ENCODE results near the gene MAP3K2.

MAP3K2 gene

GRCh38 chr2:127361929-127362885, 25.6 kb downstream of the MAP3K2 start:
- Histone ChIP-seq H3K9me3 (ENCODE audit: control insufficient read depth, insufficient read depth, low read length) (no peaks in the 10 kb centered on the region), H3K36me3 (ENCODE audit: control insufficient read depth, low read length) (no peaks in the 10 kb centered on the region), H3K9me2 (replicated peaks; ENCODE audit: control insufficient read depth, low read length) (no peaks in the 10 kb centered on the region), H3K4me1 (ENCODE audit: control insufficient read depth, low read length) (no peaks in the 10 kb centered on the region), H3K27me3 (ENCODE audit: control insufficient read depth, low read length) (no peaks in the 10 kb centered on the region), H3K79me2 (ENCODE audit: control insufficient read depth, low read length) (peaks cover 95% of the 10 kb centered on the region), H3F3A (ENCODE audit: control insufficient read depth, insufficient read depth) (no peaks in the 10 kb centered on the region), H3K27ac (ENCODE audit: low read depth, low read length) (no peak overlapping the region), H3K4me3 (ENCODE audit: low read length) (no peak overlapping the region), H4K20me1 (ENCODE audit: control insufficient read depth, insufficient read depth, low read depth, low read length) (peaks cover 26% of the 10 kb centered on the region), H3K4me2 (ENCODE audit: low read length) (no peak overlapping the region)
- TF ChIP-seq EZH2phosphoT487 (IDR thresholded peaks at IDR 0.05; ENCODE audit: borderline replicate concordance, low read length), result no peak
- TF ChIP-seq CTCF (IDR thresholded peaks at IDR 0.05; ENCODE audit: low read depth, low read length, poor library complexity, severe bottlenecking), result no peak

GRCh38 chr2:127360242-127360641, 27.5 kb downstream of the MAP3K2 start:
- H3K36me3 ChIP-seq (ENCODE audit: control insufficient read depth, low read length), result no peaks in the 10 kb centered on the region; the same call in 1 of the 2 replicates
- H3K27ac ChIP-seq (ENCODE audit: low read depth, low read length), result no peak overlapping the region
- H3K27me3 ChIP-seq (ENCODE audit: control insufficient read depth, low read length), result no peaks in the 10 kb centered on the region
- peaks cover 95% of the 10 kb centered on the region for H3K79me2 ChIP-seq (ENCODE audit: control insufficient read depth, low read length)
- H3K4me3 ChIP-seq (ENCODE audit: low read length), result no peak overlapping the region
- no peak for TF ChIP-seq CTCF (IDR thresholded peaks at IDR 0.05; ENCODE audit: low read depth, low read length, poor library complexity, severe bottlenecking)
- TF ChIP-seq EZH2phosphoT487 (IDR thresholded peaks at IDR 0.05; ENCODE audit: borderline replicate concordance, low read length), result no peak
- no peaks in the 10 kb centered on the region for H3K9me2 ChIP-seq (replicated peaks; ENCODE audit: control insufficient read depth, low read length)
- peaks cover 23% of the 10 kb centered on the region for H4K20me1 ChIP-seq (ENCODE audit: control insufficient read depth, insufficient read depth, low read depth, low read length)
- no peaks in the 10 kb centered on the region for H3K9me3 ChIP-seq (ENCODE audit: control insufficient read depth, insufficient read depth, low read length)
- H3F3A ChIP-seq (ENCODE audit: control insufficient read depth, insufficient read depth), result no peaks in the 10 kb centered on the region; the same call in none of the 2 replicates
- H3K4me1 ChIP-seq (ENCODE audit: control insufficient read depth, low read length), result no peaks in the 10 kb centered on the region
- no peak overlapping the region for H3K4me2 ChIP-seq (ENCODE audit: low read length)

GRCh38 chr2:127359520-127359919, 28.3 kb downstream of the MAP3K2 start:
- H3K4me2 ChIP-seq (ENCODE audit: low read length), result no peak overlapping the region
- no peaks in the 10 kb centered on the region; the same call in 1 of the 2 replicates for H3K36me3 ChIP-seq (ENCODE audit: control insufficient read depth, low read length)
- H3K79me2 ChIP-seq (ENCODE audit: control insufficient read depth, low read length), result peaks cover 96% of the 10 kb centered on the region
- no peaks in the 10 kb centered on the region for H3K27me3 ChIP-seq (ENCODE audit: control insufficient read depth, low read length)
- no peak overlapping the region for H3K4me3 ChIP-seq (ENCODE audit: low read length)
- H3K9me2 ChIP-seq (replicated peaks; ENCODE audit: control insufficient read depth, low read length), result no peaks in the 10 kb centered on the region
- peaks cover 28% of the 10 kb centered on the region for H4K20me1 ChIP-seq (ENCODE audit: control insufficient read depth, insufficient read depth, low read depth, low read length)
- H3F3A ChIP-seq (ENCODE audit: control insufficient read depth, insufficient read depth), result no peaks in the 10 kb centered on the region; the same call in none of the 2 replicates
- H3K4me1 ChIP-seq (ENCODE audit: control insufficient read depth, low read length), result no peaks in the 10 kb centered on the region
- H3K27ac ChIP-seq (ENCODE audit: low read depth, low read length), result no peak overlapping the region
- TF ChIP-seq CTCF (IDR thresholded peaks at IDR 0.05; ENCODE audit: low read depth, low read length, poor library complexity, severe bottlenecking) (no peak), EZH2phosphoT487 (IDR thresholded peaks at IDR 0.05; ENCODE audit: borderline replicate concordance, low read length) (no peak)
- H3K9me3 ChIP-seq (ENCODE audit: control insufficient read depth, insufficient read depth, low read length), result no peaks in the 10 kb centered on the region
